Measurements from ENCODE around the gene TNS3.

DNA sequence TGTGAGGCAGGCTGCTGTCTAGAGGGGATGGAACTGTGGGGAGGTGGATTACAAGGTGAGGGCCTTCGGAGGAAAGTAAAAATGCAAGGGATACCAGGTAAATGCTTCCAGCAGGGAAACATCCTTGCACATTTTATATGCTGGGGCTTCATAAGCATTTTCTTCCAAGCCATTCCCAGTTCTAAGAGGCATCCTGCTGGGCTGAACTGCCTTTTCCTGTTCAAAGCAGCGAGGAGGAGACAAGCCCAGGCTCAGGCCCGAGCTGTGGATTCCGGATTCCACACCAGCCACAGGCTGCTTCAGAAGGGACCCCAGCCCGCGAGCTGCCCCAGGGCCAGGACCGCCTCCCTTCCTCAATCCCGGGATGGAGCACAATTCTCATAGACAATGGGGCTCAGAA lies 249.7 kb downstream of the TNS3 start:
- TF ChIP-seq POLR2AphosphoS5 (IDR thresholded peaks at IDR 0.05; ENCODE audit: borderline replicate concordance, low read depth, low read length) = no peak
- TF ChIP-seq EZH2 (IDR thresholded peaks at IDR 0.05) = no peak
- no peak for TF ChIP-seq FOXP2 (optimal IDR thresholded peaks at IDR 0.05; ENCODE audit: control extremely low read depth, extremely low read length, insufficient read depth)
